GM19467 (cell line): Measurements from ENCODE around the gene OSBPL1A.
A peak's percentile ranks its signal among the peaks of the same experiment; 100 is the strongest.

Source experiments
- ATAC-seq: cut with Tn5 transposase; IDR thresholded peaks from one replicate; pipeline ENCODE4 v1.9.1; 2021; ENCODE audit warnings: mild to moderate bottlenecking, moderate library complexity; ENCODE audit not compliant: unreplicated experiment

Gene OSBPL1A

GRCh38 chr18:24270358-24270936 is 127.2 kb downstream of the OSBPL1A start:
- ATAC-seq, result no peak

- no peak for ATAC-seq
These were observed 128.7 kb downstream of the OSBPL1A start for GRCh38 chr18:24268784-24269550.

- ATAC-seq, result no peak
These were observed 129.7 kb downstream of the OSBPL1A start for GRCh38 chr18:24267878-24268277.

GRCh38 chr18:24266131-24266530 is 131.5 kb downstream of the OSBPL1A start:
- ATAC-seq, result no peak

GRCh38 chr18:24265502-24266064 is 132.0 kb downstream of the OSBPL1A start:
- no peak for ATAC-seq

GRCh38 chr18:24263050-24263449 is 134.6 kb downstream of the OSBPL1A start:
- no peak for ATAC-seq

GRCh38 chr18:24262087-24262486 is 135.5 kb downstream of the OSBPL1A start:
- no peak for ATAC-seq

- ATAC-seq, result no peak
These were observed 137.6 kb downstream of the OSBPL1A start for GRCh38 chr18:24259869-24260641.

- no peak for ATAC-seq
These were observed 143.6 kb downstream of the OSBPL1A start for GRCh38 chr18:24254071-24254470.

GRCh38 chr18:24249716-24250115 is 147.9 kb downstream of the OSBPL1A start:
- ATAC-seq, result no peak

GRCh38 chr18:24248359-24248758 is 149.3 kb downstream of the OSBPL1A start:
- no peak for ATAC-seq

GRCh38 chr18:24246143-24246542 is 151.5 kb downstream of the OSBPL1A start:
- ATAC-seq, result peak; percentile 76

- ATAC-seq, result no peak
These were observed 152.9 kb downstream of the OSBPL1A start for GRCh38 chr18:24244698-24245097.

GRCh38 chr18:24243677-24244076 is 153.9 kb downstream of the OSBPL1A start:
- no peak for ATAC-seq

GRCh38 chr18:24239341-24239740 is 158.3 kb downstream of the OSBPL1A start:
- ATAC-seq, result no peak

- ATAC-seq, result no peak
These were observed 159.2 kb downstream of the OSBPL1A start for GRCh38 chr18:24238387-24238786.

- ATAC-seq, result no peak
These were observed 162.7 kb downstream of the OSBPL1A start for GRCh38 chr18:24234850-24235418.

GRCh38 chr18:24234330-24234729 is 163.3 kb downstream of the OSBPL1A start:
- no peak for ATAC-seq

GRCh38 chr18:24232800-24233199 is 164.8 kb downstream of the OSBPL1A start:
- ATAC-seq, result no peak

GRCh38 chr18:24231773-24232735 is 165.6 kb downstream of the OSBPL1A start:
- ATAC-seq, result no peak
